H1 (cell line): ENCODE results near the gene RPRD1A. TPM values are rescaled to one million over a fixed set of nuclear protein-coding genes. Genes with fewer than 3 reads are reported as not detected.

Source experiments
- CTCF ChIA-PET: fragments of 300-600 bp; sonication (Branson Sonifier 250); formaldehyde crosslinking; loops from one replicate; lab custom pipeline; 2021; ENCODE audit not compliant: partially characterized antibody; lab: Charles Lee
- POLR2A ChIA-PET: fragments of 300-600 bp; sonication (Branson Sonifier 250); formaldehyde crosslinking; loops from one replicate; lab custom pipeline; 2021; ENCODE audit warnings: inconsistent platforms; ENCODE audit not compliant: partially characterized antibody; lab: Charles Lee
- DNase-seq, 2 experiments: peaks; one replicate each; pipeline versions ENCODE4 v3.0.0 to v3.0.0-alpha.2; 2010 to 2022; ENCODE audit warnings: low spot score in 2 of 2, low read depth in 1 of 2, mixed read lengths in 1 of 2
- FAIRE-seq: peaks from 2 replicates; lab custom pipeline; 2011; peaks lifted over from hg19 to GRCh38; lab: Jason Lieb, UNC
- H2AFZ ChIP-seq: 2 replicates; pipeline ENCODE4 v1.8.1; 2012; ENCODE audit warnings: low read length, inconsistent platforms
- H2AK5ac ChIP-seq: 2 replicates; pipeline ENCODE4 v1.6.1; 2013; ENCODE audit warnings: low read depth, low read length
- H2BK120ac ChIP-seq: replicated peaks from 2 replicates; pipeline ENCODE3; 2013; ENCODE audit warnings: low read depth, low read length, inconsistent platforms
- H2BK12ac ChIP-seq: 2 replicates; pipeline ENCODE4 v1.6.1; 2013; ENCODE audit warnings: low read depth, low read length
- H2BK15ac ChIP-seq: 2 replicates; pipeline ENCODE4 v1.6.1; 2013; ENCODE audit warnings: low read length
- H2BK20ac ChIP-seq: 2 replicates; pipeline ENCODE4 v1.6.1; 2013; ENCODE audit warnings: low read length
- H2BK5ac ChIP-seq: 2 replicates; pipeline ENCODE4 v1.6.1; 2013; ENCODE audit warnings: low read depth, low read length
- H3K14ac ChIP-seq: 2 replicates; pipeline ENCODE4 v1.6.1; 2013; ENCODE audit warnings: inconsistent platforms; ENCODE audit not compliant: insufficient read length
- H3K18ac ChIP-seq: 2 replicates; pipeline ENCODE4 v1.6.1; 2013; ENCODE audit warnings: low read length; ENCODE audit errors: extremely low read depth
- H3K23ac ChIP-seq: 2 replicates; pipeline ENCODE4 v1.6.1; 2013; ENCODE audit warnings: inconsistent platforms; ENCODE audit not compliant: insufficient read length
- H3K23me2 ChIP-seq: 2 replicates; pipeline ENCODE4 v1.6.1; 2013; ENCODE audit warnings: low read depth, low read length
- H3K27ac ChIP-seq: 2 replicates; pipeline ENCODE4 v1.6.1; 2011; ENCODE audit warnings: low read depth, low read length, inconsistent platforms
- H3K27me3 ChIP-seq, 4 experiments: replicated peaks in 1 of 4; 1 replicate in 1 of 4; 2 replicates in 3 of 4; pipeline versions ENCODE4 v1.6.1 to v1.8.1; 2011 to 2013; ENCODE audit warnings: low read length in 3 of 4, mild to moderate bottlenecking in 3 of 4, inconsistent platforms in 2 of 4, mixed read lengths in 2 of 4, moderate library complexity in 1 of 4; ENCODE audit not compliant: control insufficient read depth in 3 of 4, insufficient read depth in 3 of 4; ENCODE audit errors: extremely low read depth in 1 of 4
- H3K36me3 ChIP-seq, 4 experiments: 2 replicates each; pipeline versions ENCODE4 v1.6.1 to v1.8.1; 2011 to 2013; ENCODE audit warnings: mild to moderate bottlenecking in 4 of 4, low read length in 3 of 4, moderate library complexity in 2 of 4, control low read depth in 1 of 4, inconsistent platforms in 1 of 4; ENCODE audit not compliant: insufficient read depth in 4 of 4, control insufficient read depth in 2 of 4
- H3K4ac ChIP-seq: replicated peaks from 2 replicates; pipeline ENCODE3; 2013; ENCODE audit warnings: low read length, low read depth, mixed read lengths, inconsistent platforms; ENCODE audit not compliant: insufficient read length
- H3K4me1 ChIP-seq, 4 experiments: replicated peaks in 1 of 4; 1 replicate in 1 of 4; 2 replicates in 3 of 4; pipeline versions ENCODE4 v1.6.1 to v1.8.1; 2011 to 2013; ENCODE audit warnings: low read length in 3 of 4, inconsistent platforms in 2 of 4, mixed read lengths in 1 of 4; ENCODE audit not compliant: insufficient read depth in 4 of 4, control insufficient read depth in 3 of 4
- H3K4me2 ChIP-seq, 2 experiments: 2 replicates each; pipeline versions ENCODE4 v1.6.1 to v1.8.1; 2011 to 2013; ENCODE audit warnings: low read depth in 2 of 2, low read length in 2 of 2, control low read depth in 1 of 2, inconsistent platforms in 1 of 2, mild to moderate bottlenecking in 1 of 2; ENCODE audit not compliant: insufficient read depth in 1 of 2
- H3K4me3 ChIP-seq, 4 experiments: fragments of 200-600, 300-600 bp in 1 of 4; sonication (generic), shearing (Covaris generic), sonication (Bioruptor Twin) in 1 of 4; 2 replicates each; pipeline versions ENCODE4 v1.5.1 to v1.8.1; 2011 to 2016; ENCODE audit warnings: low read length in 4 of 4, low read depth in 3 of 4, control low read depth in 2 of 4, inconsistent platforms in 2 of 4, mild to moderate bottlenecking in 2 of 4, mixed read lengths in 1 of 4, moderate library complexity in 1 of 4; ENCODE audit not compliant: insufficient read depth in 2 of 4; ENCODE audit errors: extremely low read depth in 1 of 4
- H3K56ac ChIP-seq: replicated peaks from 2 replicates; pipeline ENCODE3; 2013; ENCODE audit warnings: low read depth, mild to moderate bottlenecking, mixed read lengths, low read length, inconsistent platforms; ENCODE audit not compliant: insufficient read length
- H3K79me1 ChIP-seq: 2 replicates; pipeline ENCODE4 v1.6.1; 2013; ENCODE audit warnings: low read depth, low read length, control low read depth
- H3K79me2 ChIP-seq, 2 experiments: 2 replicates each; pipeline versions ENCODE4 v1.6.1 to v1.8.1; 2012 to 2013; ENCODE audit warnings: low read length in 2 of 2, mild to moderate bottlenecking in 2 of 2, inconsistent platforms in 1 of 2; ENCODE audit not compliant: insufficient read depth in 2 of 2, control insufficient read depth in 1 of 2
- H3K9ac ChIP-seq, 4 experiments: replicated peaks in 1 of 4; 1 replicate in 1 of 4; 2 replicates in 3 of 4; pipeline versions ENCODE4 v1.6.1 to v1.8.1; 2011 to 2013; ENCODE audit warnings: low read depth in 3 of 4, low read length in 3 of 4, control low read depth in 2 of 4, mild to moderate bottlenecking in 2 of 4, moderate library complexity in 2 of 4, inconsistent platforms in 1 of 4; ENCODE audit errors: extremely low read depth in 1 of 4
- H3K9me3 ChIP-seq, 2 experiments: 2 replicates each; pipeline versions ENCODE4 v1.6.1 to v1.8.1; 2012 to 2013; ENCODE audit warnings: mild to moderate bottlenecking in 2 of 2, moderate library complexity in 2 of 2, control low read depth in 1 of 2, inconsistent platforms in 1 of 2, low read depth in 1 of 2, low read length in 1 of 2, mixed read lengths in 1 of 2; ENCODE audit not compliant: insufficient read depth in 2 of 2
- H4K20me1 ChIP-seq, 2 experiments: replicated peaks in 1 of 2; 2 replicates each; pipeline versions ENCODE3 to v1.8.1; 2011 to 2013; ENCODE audit warnings: inconsistent platforms in 2 of 2, low read length in 2 of 2, mild to moderate bottlenecking in 1 of 2; ENCODE audit not compliant: insufficient read depth in 2 of 2, control insufficient read depth in 1 of 2
- H4K5ac ChIP-seq: 2 replicates; pipeline ENCODE4 v1.6.1; 2013; ENCODE audit warnings: low read length, low read depth, mixed read lengths, inconsistent platforms; ENCODE audit not compliant: insufficient read length
- H4K8ac ChIP-seq: 2 replicates; pipeline ENCODE4 v1.8.0; 2013; ENCODE audit warnings: mild to moderate bottlenecking, moderate library complexity, low read length, inconsistent platforms; ENCODE audit not compliant: insufficient read depth; ENCODE audit errors: extremely low read depth
- H4K91ac ChIP-seq: replicated peaks from 2 replicates; pipeline ENCODE3; 2013; ENCODE audit warnings: low read length, mixed read lengths, inconsistent platforms; ENCODE audit not compliant: insufficient read length
- CBX5 ChIP-seq: fragments of 300-800, 300-1000 bp; sonication (generic); IDR thresholded peaks from 2 replicates; pipeline ENCODE4 v1.7.1; 2016; ENCODE audit warnings: antibody characterized with exemption, low read length, low read depth
- CREB1 ChIP-seq: IDR thresholded peaks from 2 replicates; pipeline ENCODE4 v1.6.1; 2012; ENCODE audit warnings: inconsistent platforms
- FOSL1 ChIP-seq: IDR thresholded peaks from 2 replicates; pipeline ENCODE4 v1.6.1; 2011; ENCODE audit warnings: mild to moderate bottlenecking, low read depth, low read length, moderate library complexity; ENCODE audit not compliant: insufficient read depth
- GABPA ChIP-seq: IDR thresholded peaks from 2 replicates; pipeline ENCODE4 v1.6.1; 2011; ENCODE audit warnings: mild to moderate bottlenecking, low read length, moderate library complexity, borderline replicate concordance; ENCODE audit not compliant: insufficient read depth
- JUN ChIP-seq: IDR thresholded peaks from 2 replicates; pipeline ENCODE4 v1.6.1; 2011; ENCODE audit warnings: low read depth, mild to moderate bottlenecking, improper control_type of control experiment, low read length
- JUND ChIP-seq: IDR thresholded peaks from 2 replicates; pipeline ENCODE4 v1.6.1; 2011; ENCODE audit warnings: mild to moderate bottlenecking, improper control_type of control experiment, low read length
- MAFK ChIP-seq: IDR thresholded peaks from 2 replicates; pipeline ENCODE4 v1.6.1; 2012; ENCODE audit warnings: low read depth, mild to moderate bottlenecking, improper control_type of control experiment, low read length
- SIRT6 ChIP-seq: IDR thresholded peaks from one replicate; pipeline ENCODE4 v1.7.1; 2012; ENCODE audit warnings: low read length, inconsistent platforms
- SP2 ChIP-seq: IDR thresholded peaks from 2 replicates; pipeline ENCODE4 v1.6.1; 2012; ENCODE audit warnings: mild to moderate bottlenecking, low read length, inconsistent platforms
- SUZ12 ChIP-seq: fragments of 200-600 bp; sonication (generic); IDR thresholded peaks from 2 replicates; pipeline ENCODE4 v1.6.1; 2012; ENCODE audit warnings: mild to moderate bottlenecking, inconsistent platforms, low read length, moderate library complexity, mixed read lengths
- TCF12 ChIP-seq: IDR thresholded peaks from 2 replicates; pipeline ENCODE4 v1.6.1; 2011; ENCODE audit warnings: low read depth, mild to moderate bottlenecking, low read length
- WGBS, 2 experiments: shearing (Covaris generic) in 1 of 2; methylation state at CpG; one replicate each; pipeline versions ENCODE4 v1.1.6 to v1.1.7; 2013 to 2015; ENCODE audit warnings: low lambda C conversion rate in 2 of 2, mixed read lengths in 2 of 2, inconsistent platforms in 1 of 2, low coverage in 1 of 2, missing lambda C conversion rate in 1 of 2; ENCODE audit not compliant: insufficient replicate concordance in 2 of 2, insufficient coverage in 1 of 2, insufficient read length in 1 of 2; ENCODE audit errors: extremely low coverage in 1 of 2, missing lambda C conversion rate in 1 of 2; 5-methylcytosine and 5-hydroxymethylcytosine counted together
- polyA plus RNA-seq, 7 experiments: library from polyadenylated mRNA; depleted of rRNA in 3 of 7; stranded (reverse) in 5 of 7; unstranded in 2 of 7; fragments of >200 nt in 5 of 7; fragments of 200-250 nt in 2 of 7; gene quantifications; 1 replicate in 5 of 7; 2 replicates in 1 of 7; 4 replicates in 1 of 7; pipeline versions ENCODE4 v1.2.1 to v1.2.3, GENCODE V29; 2011 to 2013; ENCODE audit warnings: missing spikeins in 2 of 7, mixed read lengths in 2 of 7
- total RNA-seq: library from RNA; stranded (reverse); fragmentation: NEBNext Ultra II Directional; extraction: Animal tissue kit (Norgen Biotek cat#: 25700); gene quantifications from 2 replicates; pipeline ENCODE4 v1.2.1, GENCODE V29; 2021
- TF ChIP-seq, protein P1 (sequence below): IDR thresholded peaks from 2 replicates; pipeline ENCODE4 v1.6.1; 2011; ENCODE audit warnings: low read depth, mild to moderate bottlenecking, low read length; ENCODE audit not compliant: insufficient read depth
- TF ChIP-seq, protein P2 (sequence below): IDR thresholded peaks from 2 replicates; pipeline ENCODE4 v1.6.1; 2011; ENCODE audit warnings: low read length, improper control_type of control experiment

Gene RPRD1A
- total and polyA plus RNA-seq, 2 of the 8 experiments (the other 6 are each of a cell fraction or from before 2014, with no cell fraction given): 40.5 to 106 TPM

DNA sequence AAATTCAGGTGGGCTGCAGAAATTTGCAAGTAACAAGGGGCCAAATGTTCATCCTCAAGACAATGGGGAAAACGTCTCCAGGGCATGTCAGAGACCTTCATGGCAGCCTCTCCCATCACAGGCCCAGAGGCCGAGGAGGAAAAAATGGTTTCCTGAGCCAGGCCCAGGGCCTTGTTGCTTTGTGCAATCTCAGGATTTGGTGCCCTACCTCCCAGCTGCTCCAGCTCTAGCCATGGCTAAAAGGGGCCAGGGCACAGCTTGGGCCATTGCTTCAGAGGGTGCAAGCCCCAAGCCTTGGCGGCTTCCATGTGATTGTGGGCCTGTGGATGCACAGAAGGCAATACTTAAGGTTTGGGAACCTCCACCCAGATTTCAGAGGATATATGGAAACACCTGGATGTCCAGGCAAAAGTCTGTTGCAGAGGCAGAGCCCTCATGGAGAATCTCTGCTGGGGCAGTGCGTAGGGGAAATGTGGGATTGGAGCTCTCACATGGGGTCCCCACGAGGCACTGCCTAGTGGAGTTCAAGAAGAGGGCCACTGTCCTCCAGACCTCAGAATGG lies 29.2 kb downstream of the RPRD1A start:
- no peaks in the 10 kb centered on the region for H3K23me2 ChIP-seq
- no peak overlapping the region for H3K23ac ChIP-seq
- POLR2A ChIA-PET: no interaction called here
- DNase-seq (no peak), FAIRE-seq (no peak)
- no peak overlapping the region for H4K91ac ChIP-seq
- H3K4ac ChIP-seq: no peak overlapping the region
- CTCF ChIA-PET: interaction anchor here (0.7 kb wide), 1 partner anchor 20 kb away, joined by 4 read pairs; no protein-coding TSS in a partner anchor
- no peak overlapping the region for H3K27ac ChIP-seq
- H3K36me3 ChIP-seq: peaks cover 0 to 39% (median 17%) of the 10 kb centered on the region in 4 experiments; a peak in 3 of 8 replicates
- 90% methylated on average over 5 of the region's 5 CpGs; no CpG with 5 or more reads in 1 of the 2 experiments for WGBS, 2 experiments
- H3K4me2 ChIP-seq: no peak overlapping the region
- no peak overlapping the region for H2BK5ac ChIP-seq
- peaks cover 4% of the 10 kb centered on the region; the same call in 1 of the 2 replicates for H3K79me1 ChIP-seq
- H4K5ac ChIP-seq: no peak overlapping the region
- H3K4me1 ChIP-seq: peaks cover 0 to 4% (median 1%) of the 10 kb centered on the region in 4 experiments; a peak in 2 of 7 replicates
- no peak overlapping the region for H3K14ac ChIP-seq
- no peak overlapping the region for H3K56ac ChIP-seq
- no peaks in the 10 kb centered on the region for H3K27me3 ChIP-seq
- no peak overlapping the region for H2BK20ac ChIP-seq
- H3K9ac ChIP-seq: no peak overlapping the region
- no peak overlapping the region for H2BK15ac ChIP-seq
- H3K79me2 ChIP-seq: peaks cover 9 to 100% of the 10 kb centered on the region in 2 experiments
- no peak overlapping the region for H3K18ac ChIP-seq
- H2BK12ac ChIP-seq: no peak overlapping the region
- no peak overlapping the region for H2AFZ ChIP-seq
- H2BK120ac ChIP-seq: no peak overlapping the region
- H3K9me3 ChIP-seq: peaks cover 13 to 14% of the 10 kb centered on the region in 2 experiments
- peaks cover 3 to 9% of the 10 kb centered on the region in 2 experiments for H4K20me1 ChIP-seq
- no peak overlapping the region for H4K8ac ChIP-seq
- no peak overlapping the region for H2AK5ac ChIP-seq
- H3K4me3 ChIP-seq: no peak overlapping the region; a peak in 1 of 8 replicates
- TF ChIP-seq JUND (no peak), CBX5 (no peak), FOSL1 (no peak), MAFK (no peak), SUZ12 (no peak), SIRT6 (no peak), CREB1 (no peak), JUN (no peak), TCF12 (no peak), SP2 (no peak), GABPA (no peak)
- TF ChIP-seq, protein P1, sequence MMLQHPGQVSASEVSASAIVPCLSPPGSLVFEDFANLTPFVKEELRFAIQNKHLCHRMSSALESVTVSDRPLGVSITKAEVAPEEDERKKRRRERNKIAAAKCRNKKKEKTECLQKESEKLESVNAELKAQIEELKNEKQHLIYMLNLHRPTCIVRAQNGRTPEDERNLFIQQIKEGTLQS: no peak
- TF ChIP-seq, protein P2, sequence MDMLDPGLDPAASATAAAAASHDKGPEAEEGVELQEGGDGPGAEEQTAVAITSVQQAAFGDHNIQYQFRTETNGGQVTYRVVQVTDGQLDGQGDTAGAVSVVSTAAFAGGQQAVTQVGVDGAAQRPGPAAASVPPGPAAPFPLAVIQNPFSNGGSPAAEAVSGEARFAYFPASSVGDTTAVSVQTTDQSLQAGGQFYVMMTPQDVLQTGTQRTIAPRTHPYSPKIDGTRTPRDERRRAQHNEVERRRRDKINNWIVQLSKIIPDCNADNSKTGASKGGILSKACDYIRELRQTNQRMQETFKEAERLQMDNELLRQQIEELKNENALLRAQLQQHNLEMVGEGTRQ: no peak
